Fibroblast of mammary gland (primary cell): Measurements from ENCODE around the gene GNAI1.

Experiments used
- DNase-seq: peaks from one replicate; pipeline ENCODE4 v3.0.0-alpha.2; 2010; ENCODE audit warnings: low read depth
- H3K4me3 ChIP-seq: 2 replicates; pipeline ENCODE4 v1.5.1; 2011; ENCODE audit warnings: low read depth, mild to moderate bottlenecking, low read length, moderate library complexity; ENCODE audit not compliant: control insufficient read depth
- TF ChIP-seq, protein P1 (sequence below): conservative IDR thresholded peaks from 2 replicates; pipeline ENCODE4 v1.5.1; 2011; ENCODE audit warnings: low read depth, low read length, inconsistent platforms; ENCODE audit not compliant: control insufficient read depth, insufficient read depth

GNAI1 gene

DNA sequence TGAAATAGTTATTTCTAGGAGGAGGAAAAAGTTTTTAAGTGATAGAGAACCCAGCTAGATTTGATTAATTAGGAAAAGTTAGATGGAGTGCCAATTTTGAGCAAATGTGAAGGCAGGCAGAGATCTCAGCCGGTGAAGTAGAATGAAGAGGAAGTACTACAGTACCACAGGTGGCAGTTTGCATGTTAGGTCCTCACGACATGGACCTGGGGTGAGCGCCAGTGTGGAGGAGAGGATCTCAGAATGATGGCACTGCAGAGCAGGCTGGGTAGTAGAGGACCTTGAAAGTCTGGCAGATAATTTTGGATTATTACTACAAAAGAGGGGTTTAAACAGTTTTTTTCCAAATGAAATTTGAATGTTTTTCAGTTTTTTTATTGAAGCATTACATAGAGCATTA, 81.1 kb downstream of the GNAI1 start:
- no peak for DNase-seq
- H3K4me3 ChIP-seq = no peak overlapping the region
- TF ChIP-seq, protein P1, sequence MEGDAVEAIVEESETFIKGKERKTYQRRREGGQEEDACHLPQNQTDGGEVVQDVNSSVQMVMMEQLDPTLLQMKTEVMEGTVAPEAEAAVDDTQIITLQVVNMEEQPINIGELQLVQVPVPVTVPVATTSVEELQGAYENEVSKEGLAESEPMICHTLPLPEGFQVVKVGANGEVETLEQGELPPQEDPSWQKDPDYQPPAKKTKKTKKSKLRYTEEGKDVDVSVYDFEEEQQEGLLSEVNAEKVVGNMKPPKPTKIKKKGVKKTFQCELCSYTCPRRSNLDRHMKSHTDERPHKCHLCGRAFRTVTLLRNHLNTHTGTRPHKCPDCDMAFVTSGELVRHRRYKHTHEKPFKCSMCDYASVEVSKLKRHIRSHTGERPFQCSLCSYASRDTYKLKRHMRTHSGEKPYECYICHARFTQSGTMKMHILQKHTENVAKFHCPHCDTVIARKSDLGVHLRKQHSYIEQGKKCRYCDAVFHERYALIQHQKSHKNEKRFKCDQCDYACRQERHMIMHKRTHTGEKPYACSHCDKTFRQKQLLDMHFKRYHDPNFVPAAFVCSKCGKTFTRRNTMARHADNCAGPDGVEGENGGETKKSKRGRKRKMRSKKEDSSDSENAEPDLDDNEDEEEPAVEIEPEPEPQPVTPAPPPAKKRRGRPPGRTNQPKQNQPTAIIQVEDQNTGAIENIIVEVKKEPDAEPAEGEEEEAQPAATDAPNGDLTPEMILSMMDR = no peak

DNA sequence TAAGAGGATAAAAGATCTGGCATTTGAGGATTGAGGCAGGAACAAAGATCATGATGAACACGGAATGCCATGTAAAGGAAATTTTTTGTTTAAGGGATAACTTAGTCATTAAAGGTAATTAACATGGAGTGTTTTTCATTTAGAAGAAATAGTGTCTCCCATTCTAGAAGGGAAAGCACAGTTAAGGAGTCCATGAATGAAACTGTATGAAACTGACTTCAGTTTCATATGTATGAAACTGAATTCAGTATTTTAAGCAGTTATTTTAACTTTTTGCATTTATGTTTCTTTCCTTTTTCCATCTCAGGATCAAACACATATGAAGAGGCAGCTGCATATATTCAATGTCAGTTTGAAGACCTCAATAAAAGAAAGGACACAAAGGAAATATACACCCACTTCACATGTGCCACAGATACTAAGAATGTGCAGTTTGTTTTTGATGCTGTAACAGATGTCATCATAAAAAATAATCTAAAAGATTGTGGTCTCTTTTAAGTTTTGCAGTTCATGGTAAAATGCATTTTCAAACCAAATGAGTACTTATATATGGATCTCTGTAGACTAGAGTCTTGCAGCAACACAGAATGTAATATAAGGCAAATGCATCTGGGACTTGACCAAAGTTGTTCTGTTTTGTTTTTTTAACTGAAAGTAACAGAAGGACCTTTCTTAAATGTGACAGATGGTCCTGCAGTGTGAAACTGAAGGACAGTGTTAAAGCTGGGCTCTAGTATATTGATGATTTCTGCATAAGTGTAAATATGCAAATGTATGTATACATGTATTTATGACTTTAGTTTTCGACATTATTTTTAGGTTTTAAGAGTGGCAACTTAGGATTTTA, 82.6 kb downstream of the GNAI1 start:
- no peak for DNase-seq
- TF ChIP-seq, protein P1 = no peak
- no peak overlapping the region for H3K4me3 ChIP-seq

DNA sequence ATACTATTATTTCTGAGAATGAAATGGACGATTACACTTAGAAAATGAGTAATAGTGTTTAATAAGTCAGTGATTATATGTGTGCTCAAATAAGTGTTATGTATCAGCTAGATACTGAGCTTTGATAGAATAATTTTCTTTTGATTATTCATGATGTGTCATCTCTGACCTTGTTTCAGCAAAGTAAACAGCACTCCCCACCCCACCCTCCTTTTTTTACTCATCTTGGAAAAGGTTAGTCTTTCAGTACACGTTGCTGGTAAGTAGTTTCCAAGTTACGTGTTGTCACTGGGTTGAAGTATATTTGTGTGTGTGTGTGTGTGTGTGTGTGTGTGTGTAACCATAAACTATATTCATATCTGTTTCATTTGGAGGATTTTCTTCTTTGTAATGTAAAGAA, 84.1 kb downstream of the GNAI1 start:
- no peak overlapping the region for H3K4me3 ChIP-seq
- DNase-seq = peak; percentile 92
- TF ChIP-seq, protein P1 = no peak

DNA sequence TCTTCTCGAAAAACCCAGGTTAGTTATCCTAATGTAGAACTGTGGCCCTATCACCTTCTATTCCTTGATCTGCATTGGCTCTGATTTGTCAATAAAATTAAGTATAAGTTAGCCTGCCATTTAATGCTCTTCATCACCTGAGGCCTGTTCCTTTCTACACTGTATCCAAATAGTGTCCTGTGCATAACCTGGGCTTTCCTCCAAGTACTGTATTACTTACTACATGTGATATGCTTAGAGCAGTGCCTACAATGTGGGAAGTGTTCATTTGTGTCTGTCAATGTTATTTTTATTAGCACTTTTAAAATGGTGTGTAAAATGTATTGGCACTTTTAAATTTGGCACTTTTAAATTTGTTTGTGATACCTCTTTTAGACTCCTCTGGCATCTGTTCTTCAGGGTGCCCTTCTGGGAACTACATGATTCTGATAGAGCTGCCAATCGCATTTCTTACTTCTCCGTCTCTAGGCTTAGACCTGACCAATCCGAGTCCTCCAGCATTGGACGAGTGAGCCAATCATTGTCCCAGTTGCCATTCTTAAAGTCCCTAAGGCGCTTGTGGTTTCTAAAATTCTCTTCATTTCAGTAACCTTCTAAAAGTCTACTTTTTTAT, 85.5 kb downstream of the GNAI1 start:
- TF ChIP-seq, protein P1 = no peak
- no peak overlapping the region for H3K4me3 ChIP-seq
- DNase-seq = no peak

DNA sequence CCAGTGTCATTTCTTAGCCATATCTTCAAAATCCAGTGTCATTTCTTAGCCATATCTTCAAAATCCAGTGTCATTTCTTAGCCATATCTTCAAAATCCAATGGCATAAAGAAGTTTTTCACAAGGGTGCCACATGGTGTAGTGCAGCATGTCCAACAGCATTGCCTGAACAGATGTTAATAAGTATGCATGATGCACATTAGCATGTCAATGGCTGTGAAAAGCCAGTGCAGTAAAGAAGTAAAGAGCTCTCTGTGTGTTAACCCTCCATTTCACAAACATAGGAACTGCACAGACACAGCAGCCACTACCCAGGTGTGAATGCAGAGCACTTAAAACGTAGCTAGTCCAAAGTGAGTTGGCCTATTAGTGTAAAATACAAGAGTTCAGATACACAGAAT, 89.8 kb downstream of the GNAI1 start:
- TF ChIP-seq, protein P1 = no peak
- H3K4me3 ChIP-seq = no peak overlapping the region
- DNase-seq = no peak

DNA sequence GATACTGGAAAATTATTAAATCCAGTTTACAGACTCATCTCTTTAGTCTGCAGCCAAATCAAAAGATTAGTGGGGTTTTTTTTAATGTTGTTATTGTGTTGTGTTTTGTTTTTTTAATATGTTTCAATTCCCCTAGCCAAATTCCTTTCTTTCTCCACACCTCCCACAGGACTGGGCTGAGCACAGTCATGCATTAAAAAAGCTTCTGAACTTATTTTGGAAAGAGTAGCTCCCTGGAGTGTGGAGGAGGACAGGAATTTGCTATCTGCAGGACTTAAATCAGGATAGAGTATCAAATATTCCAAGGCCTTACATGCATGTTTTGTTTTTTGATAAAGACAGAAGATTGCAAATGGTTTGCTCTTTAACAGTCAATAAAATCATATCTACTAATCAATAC, 90.7 kb downstream of the GNAI1 start:
- TF ChIP-seq, protein P1 = no peak
- peak; percentile 42 for DNase-seq

DNA sequence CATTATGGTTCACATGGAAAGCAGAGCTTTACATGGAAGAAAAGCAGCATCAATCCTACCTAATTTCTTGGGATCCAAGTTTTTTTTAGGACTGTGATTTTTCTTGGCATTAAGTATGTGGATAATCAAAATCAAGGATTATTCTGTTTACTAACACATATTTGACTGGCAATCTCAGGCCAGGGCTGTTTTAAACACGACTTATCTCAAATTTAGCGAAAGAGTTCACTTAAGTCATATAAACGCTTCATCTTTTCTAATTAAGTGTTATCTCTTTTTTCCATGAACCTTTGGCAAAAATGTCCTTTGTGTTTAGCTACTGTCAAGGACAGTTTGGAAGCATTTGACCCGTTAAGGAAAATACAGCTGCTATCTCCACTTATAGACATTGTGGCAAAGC, 92.0 kb downstream of the GNAI1 start:
- TF ChIP-seq, protein P1 = no peak

More for the DNA sequence above, 90.7 kb downstream of the GNAI1 start:
- no peak overlapping the region for H3K4me3 ChIP-seq

More for the DNA sequence above, 92.0 kb downstream of the GNAI1 start:
- no peak for DNase-seq
- no peak overlapping the region for H3K4me3 ChIP-seq
